H9 (cell line): ENCODE data around the gene PCID2. TPM values are rescaled to one million over a fixed set of nuclear protein-coding genes. Genes with fewer than 3 reads are reported as not detected.

ENCODE experiments used
- DNase-seq: peaks from one replicate; pipeline ENCODE4 v3.0.0-alpha.2; 2017
- H2AFZ ChIP-seq: one replicate; pipeline ENCODE4 v1.6.1; 2013; ENCODE audit warnings: mild to moderate bottlenecking, low read length, control low read depth, moderate library complexity
- H2AK5ac ChIP-seq: 2 replicates; pipeline ENCODE4 v1.6.1; 2013; ENCODE audit warnings: low read length, control low read depth, mixed read lengths; ENCODE audit not compliant: insufficient read length
- H2BK120ac ChIP-seq: one replicate; pipeline ENCODE4 v1.6.1; 2013; ENCODE audit warnings: low read depth, mild to moderate bottlenecking, low read length, control low read depth, inconsistent platforms; ENCODE audit not compliant: poor library complexity, severe bottlenecking
- H2BK12ac ChIP-seq: 2 replicates; pipeline ENCODE4 v1.6.1; 2013; ENCODE audit warnings: low read length, control low read depth, mixed read lengths, low read depth; ENCODE audit not compliant: insufficient read length
- H2BK15ac ChIP-seq: 2 replicates; pipeline ENCODE4 v1.6.1; 2013; ENCODE audit warnings: low read depth, low read length, control low read depth
- H2BK20ac ChIP-seq: one replicate; pipeline ENCODE4 v1.6.1; 2013; ENCODE audit warnings: low read depth, mild to moderate bottlenecking, low read length, control low read depth, inconsistent platforms; ENCODE audit not compliant: poor library complexity, severe bottlenecking
- H2BK5ac ChIP-seq: 2 replicates; pipeline ENCODE4 v1.6.1; 2013; ENCODE audit warnings: low read length, control low read depth, mixed read lengths; ENCODE audit not compliant: insufficient read length
- H3K14ac ChIP-seq: 2 replicates; pipeline ENCODE4 v1.6.1; 2013; ENCODE audit warnings: low read length, control low read depth; ENCODE audit not compliant: insufficient read depth
- H3K18ac ChIP-seq: 2 replicates; pipeline ENCODE4 v1.6.1; 2013; ENCODE audit warnings: low read depth, mild to moderate bottlenecking, mixed read lengths, low read length, control low read depth; ENCODE audit not compliant: insufficient read length
- H3K23ac ChIP-seq: 2 replicates; pipeline ENCODE4 v1.6.1; 2013; ENCODE audit warnings: low read length, control low read depth, mixed read lengths, low read depth; ENCODE audit not compliant: insufficient read length
- H3K23me2 ChIP-seq: 2 replicates; pipeline ENCODE4 v1.6.1; 2013; ENCODE audit warnings: low read depth, mild to moderate bottlenecking, mixed read lengths, low read length, control low read depth; ENCODE audit not compliant: insufficient read length, poor library complexity, severe bottlenecking
- H3K27ac ChIP-seq: 2 replicates; pipeline ENCODE4 v1.5.1; 2013; ENCODE audit warnings: low read length, control low read depth, mixed read lengths, low read depth; ENCODE audit not compliant: insufficient read length
- H3K27me3 ChIP-seq: 2 replicates; pipeline ENCODE4 v1.6.1; 2013; ENCODE audit warnings: low read length, control low read depth, inconsistent platforms; ENCODE audit not compliant: insufficient read depth
- H3K4ac ChIP-seq: 2 replicates; pipeline ENCODE4 v1.6.1; 2013; ENCODE audit warnings: low read depth, mild to moderate bottlenecking, control low read depth, inconsistent platforms, low read length, moderate library complexity
- H3K4me1 ChIP-seq: 2 replicates; pipeline ENCODE4 v1.6.1; 2013; ENCODE audit warnings: low read length, control low read depth, inconsistent platforms; ENCODE audit not compliant: insufficient read depth
- H3K4me2 ChIP-seq: 2 replicates; pipeline ENCODE4 v1.6.1; 2013; ENCODE audit warnings: low read length, control low read depth, mixed read lengths; ENCODE audit not compliant: insufficient read length, insufficient read depth
- H3K56ac ChIP-seq: 2 replicates; pipeline ENCODE4 v1.6.1; 2013; ENCODE audit warnings: low read depth, mild to moderate bottlenecking, mixed read lengths, low read length, control low read depth; ENCODE audit not compliant: insufficient read length
- H3K79me1 ChIP-seq: 2 replicates; pipeline ENCODE4 v1.6.1; 2013; ENCODE audit warnings: low read depth, mild to moderate bottlenecking, moderate library complexity, low read length, control low read depth, inconsistent platforms; ENCODE audit not compliant: insufficient read depth, poor library complexity, severe bottlenecking
- H3K79me2 ChIP-seq: 2 replicates; pipeline ENCODE4 v1.6.1; 2013; ENCODE audit warnings: low read length, control low read depth, inconsistent platforms; ENCODE audit not compliant: insufficient read depth
- H3K9ac ChIP-seq: 2 replicates; pipeline ENCODE4 v1.6.1; 2013; ENCODE audit warnings: low read length, control low read depth, mixed read lengths; ENCODE audit not compliant: insufficient read length; ENCODE audit errors: extremely low read depth
- H3K9me3 ChIP-seq: one replicate; pipeline ENCODE4 v1.6.1; 2013; ENCODE audit warnings: low read depth, low read length, inconsistent platforms; ENCODE audit not compliant: control insufficient read depth
- H3T11ph ChIP-seq: one replicate; pipeline ENCODE4 v1.6.1; 2013; ENCODE audit warnings: mild to moderate bottlenecking, low read length, control low read depth, inconsistent platforms
- H4K20me1 ChIP-seq: one replicate; pipeline ENCODE4 v1.6.1; 2013; ENCODE audit not compliant: control insufficient read depth, insufficient read length, insufficient read depth
- H4K5ac ChIP-seq: 2 replicates; pipeline ENCODE4 v1.6.1; 2013; ENCODE audit warnings: low read depth, mild to moderate bottlenecking, mixed read lengths, low read length, control low read depth; ENCODE audit not compliant: insufficient read length
- H4K8ac ChIP-seq: replicated peaks from 2 replicates; pipeline ENCODE4 v1.6.1; 2013; ENCODE audit warnings: low read length, control low read depth, mixed read lengths, low read depth; ENCODE audit not compliant: insufficient read length
- H4K91ac ChIP-seq: 2 replicates; pipeline ENCODE4 v1.6.1; 2013; ENCODE audit warnings: low read depth, mild to moderate bottlenecking, moderate library complexity, mixed read lengths, low read length, control low read depth; ENCODE audit not compliant: insufficient read length
- H3K27ac Mint-ChIP-seq, 3 experiments: 2 replicates in 2 of 3; 3 replicates in 1 of 3; pipeline ENCODE4 v1.8.0; 2020 to 2021; ENCODE audit warnings: mixed read lengths in 3 of 3, mild to moderate bottlenecking in 1 of 3, moderate library complexity in 1 of 3
- H3K27me3 Mint-ChIP-seq: 2 replicates; pipeline ENCODE4 v1.8.0; 2021; ENCODE audit warnings: low read depth, mild to moderate bottlenecking, moderate library complexity, mixed read lengths
- H3K36me3 Mint-ChIP-seq, 3 experiments: 2 replicates in 2 of 3; 3 replicates in 1 of 3; pipeline ENCODE4 v1.8.0; 2020 to 2021; ENCODE audit warnings: low read depth in 3 of 3, mixed read lengths in 3 of 3; ENCODE audit not compliant: insufficient read depth in 1 of 3
- H3K4me1 Mint-ChIP-seq, 2 experiments: 2 replicates each; pipeline ENCODE4 v1.8.0; 2020; ENCODE audit warnings: mixed read lengths in 2 of 2
- H3K4me3 Mint-ChIP-seq, 2 experiments: 2 replicates in 1 of 2; 3 replicates in 1 of 2; pipeline ENCODE4 v1.8.0; 2020 to 2021; ENCODE audit warnings: mild to moderate bottlenecking in 2 of 2, mixed read lengths in 2 of 2, moderate library complexity in 1 of 2
- H3K9me3 Mint-ChIP-seq, 2 experiments: 2 replicates in 1 of 2; 3 replicates in 1 of 2; pipeline ENCODE4 v1.8.0; 2020; ENCODE audit warnings: mild to moderate bottlenecking in 2 of 2, mixed read lengths in 2 of 2, moderate library complexity in 1 of 2
- WGBS: extraction: QIAGEN DNeasy Blood & Tissue Kit; methylation state at CpG from one replicate; pipeline ENCODE4 v1.1.7; 2013; ENCODE audit warnings: missing lambda C conversion rate, low lambda C conversion rate, mixed read lengths; ENCODE audit not compliant: insufficient read length; ENCODE audit errors: extremely low coverage; 5-methylcytosine and 5-hydroxymethylcytosine counted together
- total RNA-seq: library from RNA; stranded (reverse); gene quantifications from 2 replicates; pipeline ENCODE4 v1.2.1, GENCODE V29; 2021
- TF ChIP-seq, protein P1 (sequence below): fragments of 200-600 bp; sonication (generic); conservative IDR thresholded peaks from 3 replicates; pipeline ENCODE4 v1.8.0; 2021; ENCODE audit warnings: antibody characterized with exemption, mild to moderate bottlenecking

The PCID2 gene
- total RNA-seq, 1 experiment from 2014 or later, result 66.0 TPM

- no peak overlapping the region for H3K4me3 Mint-ChIP-seq
- no peak overlapping the region for H2BK20ac ChIP-seq
- no peak overlapping the region for H3K14ac ChIP-seq
- H3K4ac ChIP-seq, result no peak overlapping the region
- no peak overlapping the region for H3K27ac Mint-ChIP-seq
- no peak overlapping the region for H4K91ac ChIP-seq
- no peak overlapping the region for H3K27ac ChIP-seq
- H3K56ac ChIP-seq, result no peak overlapping the region
- H3K36me3 Mint-ChIP-seq, result peaks cover 44 to 83% (median 79%) of the 10 kb centered on the region in 3 experiments
- WGBS, result no CpG with 5 or more reads among the region's 4 CpGs
- H3K23me2 ChIP-seq, result no peaks in the 10 kb centered on the region
- H3K27me3 Mint-ChIP-seq, result no peaks in the 10 kb centered on the region
- no peaks in the 10 kb centered on the region for H3K27me3 ChIP-seq
- no peaks in the 10 kb centered on the region for H3K79me2 ChIP-seq
- no peaks in the 10 kb centered on the region; a peak in 1 of 4 replicates for H3K4me1 Mint-ChIP-seq
- H3K79me1 ChIP-seq, result no peaks in the 10 kb centered on the region
- no peak overlapping the region for H2BK120ac ChIP-seq
- H2BK5ac ChIP-seq, result no peak overlapping the region
- no peak overlapping the region for H2BK15ac ChIP-seq
- no peak overlapping the region for H3K9ac ChIP-seq
- TF ChIP-seq, protein P1, sequence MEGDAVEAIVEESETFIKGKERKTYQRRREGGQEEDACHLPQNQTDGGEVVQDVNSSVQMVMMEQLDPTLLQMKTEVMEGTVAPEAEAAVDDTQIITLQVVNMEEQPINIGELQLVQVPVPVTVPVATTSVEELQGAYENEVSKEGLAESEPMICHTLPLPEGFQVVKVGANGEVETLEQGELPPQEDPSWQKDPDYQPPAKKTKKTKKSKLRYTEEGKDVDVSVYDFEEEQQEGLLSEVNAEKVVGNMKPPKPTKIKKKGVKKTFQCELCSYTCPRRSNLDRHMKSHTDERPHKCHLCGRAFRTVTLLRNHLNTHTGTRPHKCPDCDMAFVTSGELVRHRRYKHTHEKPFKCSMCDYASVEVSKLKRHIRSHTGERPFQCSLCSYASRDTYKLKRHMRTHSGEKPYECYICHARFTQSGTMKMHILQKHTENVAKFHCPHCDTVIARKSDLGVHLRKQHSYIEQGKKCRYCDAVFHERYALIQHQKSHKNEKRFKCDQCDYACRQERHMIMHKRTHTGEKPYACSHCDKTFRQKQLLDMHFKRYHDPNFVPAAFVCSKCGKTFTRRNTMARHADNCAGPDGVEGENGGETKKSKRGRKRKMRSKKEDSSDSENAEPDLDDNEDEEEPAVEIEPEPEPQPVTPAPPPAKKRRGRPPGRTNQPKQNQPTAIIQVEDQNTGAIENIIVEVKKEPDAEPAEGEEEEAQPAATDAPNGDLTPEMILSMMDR, result no peak
- H3K9me3 Mint-ChIP-seq, result no peaks in the 10 kb centered on the region
- DNase-seq, result no peak
- no peaks in the 10 kb centered on the region for H3K9me3 ChIP-seq
- no peak overlapping the region for H3K18ac ChIP-seq
- H2BK12ac ChIP-seq, result no peak overlapping the region
- H4K5ac ChIP-seq, result no peak overlapping the region
- H2AFZ ChIP-seq, result no peak overlapping the region
- H3T11ph ChIP-seq, result no peak overlapping the region
- no peak overlapping the region for H2AK5ac ChIP-seq
- no peak overlapping the region for H3K4me2 ChIP-seq
- no peak overlapping the region for H3K23ac ChIP-seq
- no peaks in the 10 kb centered on the region for H4K20me1 ChIP-seq
- H3K4me1 ChIP-seq, result no peaks in the 10 kb centered on the region
- no peak overlapping the region for H4K8ac ChIP-seq
These were observed 18.3 kb downstream of the PCID2 start for GRCh38 chr13:113190181-113190580.
